Measurements from ENCODE around the gene STAG2. TPM values are rescaled to one million over a fixed set of nuclear protein-coding genes. Genes with fewer than 3 reads are reported as not detected.
A peak's percentile ranks its signal among the peaks of the same experiment; 100 is the strongest.

Gene STAG2
- total RNA-seq, 2 donors from 2014 or later = 40.9 to 52.6 TPM

DNA sequence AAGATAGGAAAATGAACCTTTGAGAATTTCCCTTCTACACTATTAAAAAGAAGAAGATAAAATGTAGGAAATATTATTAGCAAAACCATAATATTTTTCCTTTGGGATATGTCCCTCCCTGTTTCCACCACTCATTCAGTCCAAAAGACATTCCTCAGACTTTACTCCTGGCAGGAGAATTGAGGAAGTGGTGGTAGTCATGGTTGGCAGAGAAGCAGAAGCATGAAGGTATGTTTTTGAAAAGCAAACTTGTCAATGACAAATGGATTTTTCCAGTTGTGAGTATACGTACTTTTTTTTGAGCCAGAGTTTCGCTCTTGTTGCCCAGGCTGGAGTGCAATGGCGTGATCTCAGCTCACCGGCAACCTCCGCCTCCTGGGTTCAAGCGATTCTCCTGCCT, 13.7 kb downstream of the STAG2 start:
- H3K27me3 ChIP-seq (replicated peaks; ENCODE audit: insufficient read depth) = no peaks in the 10 kb centered on the region
- TF ChIP-seq, protein P1, sequence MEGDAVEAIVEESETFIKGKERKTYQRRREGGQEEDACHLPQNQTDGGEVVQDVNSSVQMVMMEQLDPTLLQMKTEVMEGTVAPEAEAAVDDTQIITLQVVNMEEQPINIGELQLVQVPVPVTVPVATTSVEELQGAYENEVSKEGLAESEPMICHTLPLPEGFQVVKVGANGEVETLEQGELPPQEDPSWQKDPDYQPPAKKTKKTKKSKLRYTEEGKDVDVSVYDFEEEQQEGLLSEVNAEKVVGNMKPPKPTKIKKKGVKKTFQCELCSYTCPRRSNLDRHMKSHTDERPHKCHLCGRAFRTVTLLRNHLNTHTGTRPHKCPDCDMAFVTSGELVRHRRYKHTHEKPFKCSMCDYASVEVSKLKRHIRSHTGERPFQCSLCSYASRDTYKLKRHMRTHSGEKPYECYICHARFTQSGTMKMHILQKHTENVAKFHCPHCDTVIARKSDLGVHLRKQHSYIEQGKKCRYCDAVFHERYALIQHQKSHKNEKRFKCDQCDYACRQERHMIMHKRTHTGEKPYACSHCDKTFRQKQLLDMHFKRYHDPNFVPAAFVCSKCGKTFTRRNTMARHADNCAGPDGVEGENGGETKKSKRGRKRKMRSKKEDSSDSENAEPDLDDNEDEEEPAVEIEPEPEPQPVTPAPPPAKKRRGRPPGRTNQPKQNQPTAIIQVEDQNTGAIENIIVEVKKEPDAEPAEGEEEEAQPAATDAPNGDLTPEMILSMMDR (IDR thresholded peaks at IDR 0.05) = no peak
- H3K9me3 ChIP-seq = no peaks in the 10 kb centered on the region
- DNase-seq (ENCODE audit: low spot score) (no peak), ATAC-seq (ENCODE audit: insufficient number of reproducible peaks, low FRiP score, low read depth) (peak; percentile 73)
- H3K36me3 ChIP-seq = no peaks in the 10 kb centered on the region
- peaks cover 3 to 55% of the 10 kb centered on the region in 2 donors for H3K4me1 ChIP-seq (ENCODE audit: control insufficient read depth in 1 of 2, low read depth in 2 of 2)
- H3K27ac ChIP-seq = peak overlapping the region; percentile 58 to 79
- H3K4me3 ChIP-seq = peak overlapping the region; percentile 52

DNA sequence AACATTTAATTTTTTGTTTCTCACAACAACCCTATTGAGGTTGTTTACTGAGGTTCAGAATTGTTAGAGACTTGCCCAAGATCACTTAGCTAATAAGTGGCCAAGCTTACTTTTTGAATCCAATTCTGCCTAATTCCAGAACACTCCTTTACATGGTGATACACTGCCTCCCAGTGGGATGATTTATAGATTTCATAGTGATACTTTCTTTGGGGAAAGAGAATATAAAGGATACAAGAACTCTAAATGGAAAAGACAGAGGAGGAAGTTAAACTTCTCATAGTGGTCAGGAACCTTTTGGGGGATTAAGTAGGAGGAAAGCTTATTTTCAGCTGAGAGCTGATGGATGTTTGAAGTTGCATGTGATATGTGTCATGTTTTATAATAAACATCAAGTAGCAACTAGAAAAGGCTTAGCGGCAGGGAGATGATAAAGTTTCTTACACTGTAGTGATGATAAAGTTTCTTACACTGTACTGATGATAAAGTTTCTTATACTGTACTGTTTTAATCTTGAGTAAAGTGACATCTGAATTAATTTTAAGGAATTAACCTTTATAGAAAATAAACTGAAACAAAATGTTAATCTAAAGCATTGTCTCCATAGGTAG, 15.3 kb downstream of the STAG2 start:
- H3K27me3 ChIP-seq (replicated peaks; ENCODE audit: insufficient read depth) = no peaks in the 10 kb centered on the region
- ATAC-seq (ENCODE audit: insufficient number of reproducible peaks, low FRiP score, low read depth) (no peak), DNase-seq (ENCODE audit: low spot score) (no peak)
- peaks cover 3 to 57% of the 10 kb centered on the region in 2 donors for H3K4me1 ChIP-seq (ENCODE audit: control insufficient read depth in 1 of 2, low read depth in 2 of 2)
- no peak overlapping the region for H3K27ac ChIP-seq
- no peak overlapping the region for H3K4me3 ChIP-seq
- no peaks in the 10 kb centered on the region for H3K9me3 ChIP-seq
- H3K36me3 ChIP-seq = no peaks in the 10 kb centered on the region
- TF ChIP-seq, protein P1 (IDR thresholded peaks at IDR 0.05) = no peak

DNA sequence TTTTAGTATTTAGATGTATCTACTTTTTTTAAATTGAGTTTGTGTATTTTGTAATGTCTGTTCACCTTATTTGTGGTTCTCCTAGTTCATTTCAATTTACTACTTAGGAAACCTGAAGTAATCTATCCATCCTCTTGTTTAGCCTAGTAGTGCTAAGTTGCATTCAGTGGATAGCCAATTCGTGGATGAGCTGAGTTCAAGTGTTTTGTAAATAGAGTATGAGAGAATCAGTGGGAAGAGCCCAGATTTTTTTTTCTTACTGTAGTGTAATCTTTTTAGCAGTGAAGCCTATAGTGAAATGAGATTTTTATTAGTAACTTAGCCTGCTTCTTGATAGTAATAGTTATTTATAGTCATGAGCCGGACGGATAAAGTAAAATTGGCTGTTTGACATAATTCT, 21.7 kb downstream of the STAG2 start:
- no peaks in the 10 kb centered on the region for H3K9me3 ChIP-seq
- ATAC-seq (ENCODE audit: insufficient number of reproducible peaks, low FRiP score, low read depth) (no peak), DNase-seq (ENCODE audit: low spot score) (no peak)
- H3K36me3 ChIP-seq = no peaks in the 10 kb centered on the region
- TF ChIP-seq, protein P1 (IDR thresholded peaks at IDR 0.05) = no peak
- H3K27me3 ChIP-seq (replicated peaks; ENCODE audit: insufficient read depth) = no peaks in the 10 kb centered on the region
- H3K4me3 ChIP-seq = no peak overlapping the region
- H3K4me1 ChIP-seq (ENCODE audit: control insufficient read depth in 1 of 2, low read depth in 2 of 2) = peaks cover 0 to 32% of the 10 kb centered on the region in 2 donors
- H3K27ac ChIP-seq = no peak overlapping the region

DNA sequence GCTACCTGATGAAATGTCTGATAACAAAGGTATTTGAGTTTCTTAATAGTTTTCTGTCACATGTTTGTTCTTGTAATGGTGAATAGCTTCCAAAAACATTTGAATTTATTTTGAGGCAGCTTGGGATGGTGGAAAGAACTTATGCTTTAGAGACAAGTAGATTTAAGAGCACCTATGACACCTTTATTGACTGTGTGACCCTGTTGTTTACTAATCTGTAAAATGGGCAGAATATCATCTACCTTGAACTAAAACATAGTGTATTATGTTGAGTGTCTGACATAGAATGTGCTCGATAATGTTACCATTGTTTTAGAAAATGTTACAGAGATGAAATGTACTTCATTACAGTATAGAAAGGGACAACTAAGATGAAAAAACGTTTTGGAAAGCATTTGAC, 24.9 kb downstream of the STAG2 start:
- Histone ChIP-seq H3K9me3 (no peaks in the 10 kb centered on the region), H3K27me3 (replicated peaks; ENCODE audit: insufficient read depth) (no peaks in the 10 kb centered on the region), H3K4me3 (no peak overlapping the region), H3K36me3 (no peaks in the 10 kb centered on the region), H3K27ac (no peak overlapping the region), H3K4me1 (ENCODE audit: control insufficient read depth in 1 of 2, low read depth in 2 of 2) (peaks cover 0 to 32% of the 10 kb centered on the region in 2 donors)
- TF ChIP-seq, protein P1 (IDR thresholded peaks at IDR 0.05) = no peak
- no peak for DNase-seq (ENCODE audit: low spot score)
- ATAC-seq (ENCODE audit: insufficient number of reproducible peaks, low FRiP score, low read depth) = no peak

DNA sequence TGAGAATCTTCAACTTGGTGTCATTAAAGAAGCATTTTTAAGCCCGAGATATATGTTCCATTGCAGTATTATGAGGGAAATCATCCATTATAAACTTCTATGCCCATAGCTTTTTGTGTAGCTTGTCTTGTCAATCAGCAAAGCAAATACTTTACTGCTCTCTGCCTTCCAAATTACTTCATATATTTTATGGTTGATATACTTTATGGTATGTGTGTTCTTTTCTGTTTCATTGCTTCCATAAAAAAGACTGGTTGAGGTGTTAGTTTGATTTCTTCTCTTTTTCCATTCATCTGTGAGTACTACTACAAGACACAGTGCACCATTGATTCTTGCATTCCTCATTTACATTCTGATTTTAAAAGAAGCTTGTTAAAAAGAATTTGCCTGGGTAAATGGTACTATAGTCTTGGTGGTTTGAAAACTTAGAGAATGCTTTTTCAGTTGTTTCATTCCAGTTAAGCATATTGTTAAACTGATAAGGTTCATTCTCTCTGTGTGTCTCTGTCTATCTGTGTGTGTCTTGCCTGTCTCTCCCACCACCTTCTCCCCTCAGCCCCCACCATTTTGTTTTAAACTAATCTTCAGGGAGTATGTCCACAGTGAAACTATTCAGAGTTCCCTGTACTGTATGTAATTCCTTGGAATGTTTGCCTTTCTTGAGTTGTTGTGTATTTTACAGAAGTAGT, 27.1 kb downstream of the STAG2 start:
- no peak overlapping the region for H3K27ac ChIP-seq
- no peaks in the 10 kb centered on the region for H3K27me3 ChIP-seq (replicated peaks; ENCODE audit: insufficient read depth)
- TF ChIP-seq, protein P1 (IDR thresholded peaks at IDR 0.05) = no peak
- ATAC-seq (ENCODE audit: insufficient number of reproducible peaks, low FRiP score, low read depth) = no peak
- no peak for DNase-seq (ENCODE audit: low spot score)
- H3K4me1 ChIP-seq (ENCODE audit: control insufficient read depth in 1 of 2, low read depth in 2 of 2) = peaks cover 0 to 21% of the 10 kb centered on the region in 2 donors
- no peaks in the 10 kb centered on the region for H3K9me3 ChIP-seq
- no peaks in the 10 kb centered on the region for H3K36me3 ChIP-seq
- no peak overlapping the region for H3K4me3 ChIP-seq
